Bronchial smooth muscle cell (primary cell): Measurements from ENCODE around the gene C16orf78. TPM values are rescaled to one million over a fixed set of nuclear protein-coding genes. Genes with fewer than 3 reads are reported as not detected.

Experiments
- total RNA-seq: library from RNA; depleted of rRNA; stranded (reverse); fragments of >200 nt; gene quantifications from 2 replicates; pipeline ENCODE4 v1.2.1, GENCODE V29; 2014

The C16orf78 gene, protein sequence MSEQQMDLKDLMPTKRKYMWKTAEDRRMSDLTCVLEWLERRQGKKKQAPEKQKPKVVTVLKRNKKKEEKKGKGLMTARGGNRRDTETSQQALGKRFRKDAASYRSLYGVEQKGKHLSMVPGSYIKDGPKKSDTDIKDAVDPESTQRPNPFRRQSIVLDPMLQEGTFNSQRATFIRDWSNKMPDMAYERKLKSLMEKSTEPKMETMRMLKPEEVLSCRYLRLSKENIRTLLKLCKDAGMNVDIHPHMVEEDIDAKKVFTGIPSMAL
- not detected in 2 replicates for total RNA-seq

DNA sequence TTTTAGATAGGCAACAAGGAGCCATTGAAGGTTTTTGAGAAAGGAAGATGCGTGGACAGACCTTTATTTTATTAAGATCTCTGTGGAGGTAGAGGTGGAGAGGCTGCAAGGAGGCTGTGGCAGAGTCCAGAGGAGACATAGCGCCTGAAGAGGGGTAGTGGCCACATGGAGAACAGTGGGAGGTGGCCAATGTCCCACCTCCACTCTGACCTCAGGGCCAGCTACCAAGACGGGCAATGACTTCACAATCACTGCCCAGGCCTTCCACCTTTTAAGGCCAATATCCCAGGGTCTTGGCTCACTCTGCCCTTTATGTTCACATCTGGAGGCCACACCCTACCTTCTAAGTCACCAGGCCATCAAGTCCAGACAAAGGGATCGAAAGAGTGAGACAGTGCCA lies at the start of gene C16orf78:
Gene C16orf78, plus strand, starts transcription at position 301 of the 400 bp plus-strand sequence. CDS start 136 bp downstream, outside the sequence.

Other genes with a start within 250 kb of the C16orf78 start
- gene CBLN1, start 92.0 kb upstream of the C16orf78 start, total RNA-seq, result not detected in 2 replicates